ENCODE measurements around the gene COMMD1. TPM values are rescaled to one million over a fixed set of nuclear protein-coding genes. Genes with fewer than 3 reads are reported as not detected.
"Not testable (repeated sequence)": the region's sequence is repeated elsewhere in the genome, so short reads cannot be mapped to it uniquely, and the experiment has no call there.

Gene COMMD1
- total RNA-seq, 1 experiment from 2014 or later: 48.9 TPM

GRCh38 chr2:62152000-62152399, 246.5 kb downstream of the COMMD1 start:
- Histone ChIP-seq H3K4me3 (no peak overlapping the region), H3K4me1 (no peaks in the 10 kb centered on the region), H3K9me3 (replicated peaks) (peaks cover 6% of the 10 kb centered on the region; the same call in 1 of the 2 replicates), H3K27me3 (no peaks in the 10 kb centered on the region), H3K27ac (no peak overlapping the region), H3K36me3 (no peaks in the 10 kb centered on the region)
- no peak for DNase-seq

DNA sequence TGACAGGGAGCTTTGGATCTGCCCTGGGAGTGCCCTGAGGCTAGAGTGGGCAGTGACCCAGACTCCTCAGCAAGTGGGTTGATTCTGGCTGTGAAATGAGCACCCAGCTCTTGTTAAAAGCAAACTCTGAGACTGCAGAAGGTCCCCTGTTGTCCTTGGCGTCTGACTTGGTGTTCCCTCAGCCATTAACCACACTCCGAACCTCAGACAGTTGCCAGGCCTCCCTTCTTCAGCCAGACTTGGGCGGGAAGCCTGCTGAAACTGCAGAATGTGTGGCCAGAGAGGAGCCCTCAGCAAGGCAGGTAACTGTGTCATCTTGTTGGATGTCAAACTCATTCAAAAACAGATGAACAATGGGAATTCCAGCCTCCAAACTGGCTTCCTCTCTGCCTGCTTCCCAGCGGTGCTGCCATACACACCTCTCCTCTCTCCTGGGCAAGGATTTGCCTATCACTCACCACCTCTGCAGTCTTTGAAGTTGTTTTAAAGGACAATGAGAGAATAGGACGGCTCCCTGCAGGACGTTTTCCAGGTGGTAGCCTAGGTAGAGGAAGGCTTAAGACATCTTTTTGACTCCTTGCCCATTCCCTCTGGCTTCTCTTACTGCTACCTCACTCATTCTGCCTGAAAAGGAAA, 251.5 kb downstream of the COMMD1 start:
- no peaks in the 10 kb centered on the region for H3K36me3 ChIP-seq
- H3K27me3 ChIP-seq: no peaks in the 10 kb centered on the region
- DNase-seq: no peak
- H3K4me1 ChIP-seq: no peaks in the 10 kb centered on the region
- H3K9me3 ChIP-seq (replicated peaks): peaks cover 6% of the 10 kb centered on the region; the same call in 1 of the 2 replicates
- H3K4me3 ChIP-seq: no peak overlapping the region
- H3K27ac ChIP-seq: no peak overlapping the region

DNA sequence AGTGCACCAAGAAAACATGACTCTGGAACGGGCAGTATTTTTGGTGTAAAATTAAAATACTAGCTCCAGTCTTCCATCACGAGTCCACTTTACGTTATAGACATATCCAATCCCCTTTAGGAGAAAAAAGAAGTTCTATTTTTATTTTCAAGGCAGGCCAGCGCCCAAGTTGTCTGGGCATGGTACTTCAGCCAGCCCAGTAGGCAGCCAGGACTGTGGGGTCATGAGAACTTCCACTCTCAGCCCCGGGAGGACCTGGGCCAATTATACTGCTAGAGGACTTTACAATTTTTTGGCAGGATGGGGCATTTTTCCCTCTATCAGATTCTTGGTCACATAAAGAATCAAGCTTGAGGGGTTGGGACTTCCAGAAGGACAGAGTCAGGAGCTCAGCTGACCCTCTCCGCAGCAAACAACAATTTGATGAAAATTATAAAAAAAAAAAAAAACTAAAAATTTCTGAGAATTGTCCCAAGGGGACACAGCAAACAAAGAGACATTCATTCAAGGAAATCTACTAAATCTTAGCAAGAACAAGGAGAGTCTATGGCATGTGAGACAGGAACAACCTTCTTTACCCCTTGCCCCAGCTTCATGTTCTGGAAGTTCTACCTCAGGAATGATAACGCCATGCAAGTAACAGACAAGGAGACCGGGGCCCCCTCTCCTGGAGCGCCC, 253.1 kb downstream of the COMMD1 start:
- no peaks in the 10 kb centered on the region for H3K4me1 ChIP-seq
- no peak for DNase-seq
- peaks cover 6% of the 10 kb centered on the region; the same call in 1 of the 2 replicates for H3K9me3 ChIP-seq (replicated peaks)
- H3K36me3 ChIP-seq: no peaks in the 10 kb centered on the region
- H3K4me3 ChIP-seq: no peak overlapping the region
- H3K27me3 ChIP-seq: no peaks in the 10 kb centered on the region
- no peak overlapping the region for H3K27ac ChIP-seq

GRCh38 chr2:62160691-62161090, 255.2 kb downstream of the COMMD1 start:
- not testable (repeated sequence) for H3K9me3 ChIP-seq (replicated peaks); H3K27ac ChIP-seq; DNase-seq; H3K36me3 ChIP-seq; H3K4me1 ChIP-seq; H3K27me3 ChIP-seq; H3K4me3 ChIP-seq

GRCh38 chr2:62163106-62163831, 257.8 kb downstream of the COMMD1 start:
- Histone ChIP-seq H3K27ac (no peak overlapping the region), H3K9me3 (replicated peaks) (no peaks in the 10 kb centered on the region), H3K27me3 (no peaks in the 10 kb centered on the region), H3K36me3 (no peaks in the 10 kb centered on the region), H3K4me1 (no peaks in the 10 kb centered on the region), H3K4me3 (no peak overlapping the region)
- DNase-seq: no peak

DNA sequence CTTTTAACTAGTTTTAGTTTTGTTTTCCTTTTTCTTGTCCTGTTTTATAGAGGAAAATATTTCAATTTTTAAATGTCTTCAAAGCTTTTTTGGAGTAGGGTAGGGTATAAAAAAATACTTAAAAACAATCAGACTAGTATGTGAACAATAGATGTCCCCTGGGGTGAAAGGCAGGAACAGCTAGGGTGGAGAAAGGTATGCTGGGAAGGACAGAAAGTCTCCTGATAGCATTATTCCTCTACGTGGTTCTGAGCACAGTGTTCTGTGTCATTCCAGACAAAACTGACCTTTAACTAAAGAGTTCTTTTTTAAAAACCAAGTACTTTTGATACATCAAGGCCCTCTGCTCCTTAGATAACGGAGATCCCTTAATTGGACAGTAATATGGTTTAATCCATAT, 258.4 kb downstream of the COMMD1 start:
- no peaks in the 10 kb centered on the region for H3K36me3 ChIP-seq
- H3K4me1 ChIP-seq: no peaks in the 10 kb centered on the region
- DNase-seq: no peak
- no peak overlapping the region for H3K27ac ChIP-seq
- H3K4me3 ChIP-seq: no peak overlapping the region
- H3K27me3 ChIP-seq: no peaks in the 10 kb centered on the region
- no peaks in the 10 kb centered on the region for H3K9me3 ChIP-seq (replicated peaks)

- Histone ChIP-seq H3K9me3 (replicated peaks) (no peaks in the 10 kb centered on the region), H3K27ac (no peak overlapping the region)
Measured at GRCh38 chr2:62175728-62176127, 270.3 kb downstream of the COMMD1 start.

GRCh38 chr2:62176801-62177200, 271.3 kb downstream of the COMMD1 start:
- H3K36me3 ChIP-seq: no peaks in the 10 kb centered on the region
- no peak for DNase-seq
- H3K27me3 ChIP-seq: 0 out of 2 replicates have a peak, but pooled peaks cover 5% of the 10 kb centered on the region
- peaks cover 8% of the 10 kb centered on the region; the same call in 1 of the 2 replicates for H3K4me1 ChIP-seq
- H3K27ac ChIP-seq: no peak overlapping the region
- no peak overlapping the region for H3K4me3 ChIP-seq
- H3K9me3 ChIP-seq (replicated peaks): no peaks in the 10 kb centered on the region

More at GRCh38 chr2:62175728-62176127, 270.3 kb downstream of the COMMD1 start:
- no peak overlapping the region for H3K4me3 ChIP-seq
- H3K36me3 ChIP-seq: no peaks in the 10 kb centered on the region
- H3K27me3 ChIP-seq: 0 out of 2 replicates have a peak, but pooled peaks cover 5% of the 10 kb centered on the region
- no peak for DNase-seq
- peaks cover 8% of the 10 kb centered on the region; the same call in 1 of the 2 replicates for H3K4me1 ChIP-seq

GRCh38 chr2:62177392-62178049, 272.0 kb downstream of the COMMD1 start:
- Histone ChIP-seq H3K9me3 (replicated peaks) (no peaks in the 10 kb centered on the region), H3K36me3 (no peaks in the 10 kb centered on the region), H3K27ac (no peak overlapping the region), H3K4me1 (peaks cover 3% of the 10 kb centered on the region; the same call in 1 of the 2 replicates), H3K27me3 (0 out of 2 replicates have a peak, but pooled peaks cover 5% of the 10 kb centered on the region), H3K4me3 (no peak overlapping the region)
- DNase-seq: no peak

GRCh38 chr2:62178741-62179271, 273.3 kb downstream of the COMMD1 start:
- DNase-seq: no peak
- no peaks in the 10 kb centered on the region for H3K27me3 ChIP-seq
- H3K9me3 ChIP-seq (replicated peaks): no peaks in the 10 kb centered on the region
- no peaks in the 10 kb centered on the region for H3K4me1 ChIP-seq
- H3K4me3 ChIP-seq: no peak overlapping the region
- no peaks in the 10 kb centered on the region for H3K36me3 ChIP-seq
- no peak overlapping the region for H3K27ac ChIP-seq

DNA sequence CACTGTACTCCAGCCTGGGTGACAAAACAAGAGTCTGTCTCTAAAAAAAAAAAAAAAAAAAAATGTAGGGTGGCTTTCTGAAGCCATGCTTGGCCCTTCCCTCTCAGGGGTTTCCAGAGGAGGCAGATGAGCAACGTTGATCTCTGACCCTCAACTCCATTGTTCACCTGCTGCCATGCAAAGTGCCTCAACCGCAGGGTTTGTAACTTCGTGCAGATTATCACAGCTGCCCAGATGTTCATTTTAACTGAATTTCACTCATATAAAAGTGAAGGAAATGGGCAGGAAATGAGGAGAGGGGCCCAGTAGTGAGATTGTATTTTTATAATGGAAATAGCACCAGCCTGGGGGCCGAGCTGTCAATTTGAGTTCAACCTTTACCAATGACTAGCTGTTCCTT, 275.5 kb downstream of the COMMD1 start:
- Histone ChIP-seq H3K27ac (no peak overlapping the region), H3K4me1 (no peaks in the 10 kb centered on the region), H3K4me3 (no peak overlapping the region), H3K36me3 (no peaks in the 10 kb centered on the region), H3K9me3 (replicated peaks) (no peaks in the 10 kb centered on the region), H3K27me3 (no peaks in the 10 kb centered on the region)
- no peak for DNase-seq

- no peak for DNase-seq
- Histone ChIP-seq H3K27ac (no peak overlapping the region), H3K9me3 (replicated peaks) (no peaks in the 10 kb centered on the region), H3K4me3 (no peak overlapping the region), H3K4me1 (no peaks in the 10 kb centered on the region), H3K27me3 (no peaks in the 10 kb centered on the region), H3K36me3 (no peaks in the 10 kb centered on the region)
Measured at GRCh38 chr2:62181843-62182242, 276.4 kb downstream of the COMMD1 start.

- H3K4me1 ChIP-seq: no peaks in the 10 kb centered on the region
- H3K27me3 ChIP-seq: 0 out of 2 replicates have a peak, but pooled peaks cover 4% of the 10 kb centered on the region
- no peaks in the 10 kb centered on the region for H3K36me3 ChIP-seq
- no peak for DNase-seq
- no peak overlapping the region for H3K4me3 ChIP-seq
- H3K27ac ChIP-seq: no peak overlapping the region
- no peaks in the 10 kb centered on the region for H3K9me3 ChIP-seq (replicated peaks)
Measured at GRCh38 chr2:62184512-62185230, 279.2 kb downstream of the COMMD1 start.

All from SJCRH30 (cell line).